ENCODE results near the gene HVCN1.

Gene HVCN1

GRCh38 chr12:110686294-110686903, 2.5 kb downstream of the HVCN1 start:
- Histone ChIP-seq H3K36me3 (ENCODE audit: insufficient read depth, low read length) (no peaks in the 10 kb centered on the region), H2AFZ (ENCODE audit: low read length, unreplicated experiment) (no peak overlapping the region), H3K27ac (ENCODE audit: low read depth, low read length) (no peak overlapping the region), H3K27me3 (ENCODE audit: insufficient read depth, low read length) (peaks cover 29% of the 10 kb centered on the region), H3K4me3 (ENCODE audit: low read depth, low read length) (no peak overlapping the region), H3K4me1 (ENCODE audit: control insufficient read depth, insufficient read depth, low read length, unreplicated experiment) (peaks cover 5% of the 10 kb centered on the region), H3K79me2 (ENCODE audit: control insufficient read depth, insufficient read depth, low read length, unreplicated experiment) (no peaks in the 10 kb centered on the region)

GRCh38 chr12:110684312-110684836, 4.5 kb downstream of the HVCN1 start:
- Histone ChIP-seq H3K27ac (ENCODE audit: low read depth, low read length) (no peak overlapping the region), H3K27me3 (ENCODE audit: insufficient read depth, low read length) (peaks cover 27% of the 10 kb centered on the region), H2AFZ (ENCODE audit: low read length, unreplicated experiment) (no peak overlapping the region), H3K79me2 (ENCODE audit: control insufficient read depth, insufficient read depth, low read length, unreplicated experiment) (no peaks in the 10 kb centered on the region), H3K36me3 (ENCODE audit: insufficient read depth, low read length) (no peaks in the 10 kb centered on the region), H3K4me1 (ENCODE audit: control insufficient read depth, insufficient read depth, low read length, unreplicated experiment) (peaks cover 5% of the 10 kb centered on the region), H3K4me3 (ENCODE audit: low read depth, low read length) (no peak overlapping the region)

GRCh38 chr12:110683888-110684287, 5.0 kb downstream of the HVCN1 start:
- Histone ChIP-seq H3K4me1 (ENCODE audit: control insufficient read depth, insufficient read depth, low read length, unreplicated experiment) (peaks cover 5% of the 10 kb centered on the region), H3K27ac (ENCODE audit: low read depth, low read length) (no peak overlapping the region), H3K79me2 (ENCODE audit: control insufficient read depth, insufficient read depth, low read length, unreplicated experiment) (no peaks in the 10 kb centered on the region)

GRCh38 chr12:110680032-110680431, 8.9 kb downstream of the HVCN1 start:
- H3K4me1 ChIP-seq (ENCODE audit: control insufficient read depth, insufficient read depth, low read length, unreplicated experiment): no peaks in the 10 kb centered on the region
- no peak overlapping the region for H3K4me3 ChIP-seq (ENCODE audit: low read depth, low read length)
- no peak overlapping the region for H3K27ac ChIP-seq (ENCODE audit: low read depth, low read length)
- no peaks in the 10 kb centered on the region for H3K36me3 ChIP-seq (ENCODE audit: insufficient read depth, low read length)
- no peaks in the 10 kb centered on the region for H3K79me2 ChIP-seq (ENCODE audit: control insufficient read depth, insufficient read depth, low read length, unreplicated experiment)
- H3K27me3 ChIP-seq (ENCODE audit: insufficient read depth, low read length): no peaks in the 10 kb centered on the region
- H2AFZ ChIP-seq (ENCODE audit: low read length, unreplicated experiment): no peak overlapping the region

More at GRCh38 chr12:110683888-110684287, 5.0 kb downstream of the HVCN1 start:
- no peak overlapping the region for H3K4me3 ChIP-seq (ENCODE audit: low read depth, low read length)
- H3K27me3 ChIP-seq (ENCODE audit: insufficient read depth, low read length): peaks cover 26% of the 10 kb centered on the region
- no peak overlapping the region for H2AFZ ChIP-seq (ENCODE audit: low read length, unreplicated experiment)
- H3K36me3 ChIP-seq (ENCODE audit: insufficient read depth, low read length): no peaks in the 10 kb centered on the region

GRCh38 chr12:110679201-110679600, 9.7 kb downstream of the HVCN1 start:
- Histone ChIP-seq H3K4me1 (ENCODE audit: control insufficient read depth, insufficient read depth, low read length, unreplicated experiment) (no peaks in the 10 kb centered on the region), H2AFZ (ENCODE audit: low read length, unreplicated experiment) (no peak overlapping the region), H3K27me3 (ENCODE audit: insufficient read depth, low read length) (no peaks in the 10 kb centered on the region), H3K27ac (ENCODE audit: low read depth, low read length) (no peak overlapping the region), H3K79me2 (ENCODE audit: control insufficient read depth, insufficient read depth, low read length, unreplicated experiment) (no peaks in the 10 kb centered on the region), H3K4me3 (ENCODE audit: low read depth, low read length) (no peak overlapping the region), H3K36me3 (ENCODE audit: insufficient read depth, low read length) (no peaks in the 10 kb centered on the region)

GRCh38 chr12:110677982-110678381, 10.9 kb downstream of the HVCN1 start:
- H3K27ac ChIP-seq (ENCODE audit: low read depth, low read length): no peak overlapping the region
- H3K4me1 ChIP-seq (ENCODE audit: control insufficient read depth, insufficient read depth, low read length, unreplicated experiment): no peaks in the 10 kb centered on the region
- H3K4me3 ChIP-seq (ENCODE audit: low read depth, low read length): no peak overlapping the region
- no peaks in the 10 kb centered on the region for H3K36me3 ChIP-seq (ENCODE audit: insufficient read depth, low read length)
- no peaks in the 10 kb centered on the region for H3K27me3 ChIP-seq (ENCODE audit: insufficient read depth, low read length)
- H3K79me2 ChIP-seq (ENCODE audit: control insufficient read depth, insufficient read depth, low read length, unreplicated experiment): no peaks in the 10 kb centered on the region
- H2AFZ ChIP-seq (ENCODE audit: low read length, unreplicated experiment): no peak overlapping the region

GRCh38 chr12:110677206-110677911, 11.6 kb downstream of the HVCN1 start:
- Histone ChIP-seq H3K79me2 (ENCODE audit: control insufficient read depth, insufficient read depth, low read length, unreplicated experiment) (no peaks in the 10 kb centered on the region), H3K4me3 (ENCODE audit: low read depth, low read length) (no peak overlapping the region), H3K36me3 (ENCODE audit: insufficient read depth, low read length) (no peaks in the 10 kb centered on the region), H3K4me1 (ENCODE audit: control insufficient read depth, insufficient read depth, low read length, unreplicated experiment) (no peaks in the 10 kb centered on the region), H3K27ac (ENCODE audit: low read depth, low read length) (no peak overlapping the region), H2AFZ (ENCODE audit: low read length, unreplicated experiment) (no peak overlapping the region), H3K27me3 (ENCODE audit: insufficient read depth, low read length) (no peaks in the 10 kb centered on the region)

- no peaks in the 10 kb centered on the region for H3K36me3 ChIP-seq (ENCODE audit: insufficient read depth, low read length)
- no peaks in the 10 kb centered on the region for H3K79me2 ChIP-seq (ENCODE audit: control insufficient read depth, insufficient read depth, low read length, unreplicated experiment)
- H3K27ac ChIP-seq (ENCODE audit: low read depth, low read length): no peak overlapping the region
- no peaks in the 10 kb centered on the region for H3K4me1 ChIP-seq (ENCODE audit: control insufficient read depth, insufficient read depth, low read length, unreplicated experiment)
- H3K4me3 ChIP-seq (ENCODE audit: low read depth, low read length): no peak overlapping the region
- H3K27me3 ChIP-seq (ENCODE audit: insufficient read depth, low read length): no peaks in the 10 kb centered on the region
- no peak overlapping the region for H2AFZ ChIP-seq (ENCODE audit: low read length, unreplicated experiment)
Observed at GRCh38 chr12:110676171-110676570, 12.7 kb downstream of the HVCN1 start.

- Histone ChIP-seq H3K36me3 (ENCODE audit: insufficient read depth, low read length) (no peaks in the 10 kb centered on the region), H3K27ac (ENCODE audit: low read depth, low read length) (no peak overlapping the region), H2AFZ (ENCODE audit: low read length, unreplicated experiment) (no peak overlapping the region), H3K79me2 (ENCODE audit: control insufficient read depth, insufficient read depth, low read length, unreplicated experiment) (no peaks in the 10 kb centered on the region), H3K4me3 (ENCODE audit: low read depth, low read length) (no peak overlapping the region), H3K4me1 (ENCODE audit: control insufficient read depth, insufficient read depth, low read length, unreplicated experiment) (no peaks in the 10 kb centered on the region), H3K27me3 (ENCODE audit: insufficient read depth, low read length) (peaks cover 3% of the 10 kb centered on the region; the same call in 1 of the 2 replicates)
Observed at GRCh38 chr12:110670161-110670701, 18.7 kb downstream of the HVCN1 start.

- no peak overlapping the region for H2AFZ ChIP-seq (ENCODE audit: low read length, unreplicated experiment)
- no peak overlapping the region for H3K27ac ChIP-seq (ENCODE audit: low read depth, low read length)
Observed at GRCh38 chr12:110669193-110669502, 19.8 kb downstream of the HVCN1 start.

More at GRCh38 chr12:110669193-110669502, 19.8 kb downstream of the HVCN1 start:
- no peaks in the 10 kb centered on the region for H3K36me3 ChIP-seq (ENCODE audit: insufficient read depth, low read length)
- no peak overlapping the region for H3K4me3 ChIP-seq (ENCODE audit: low read depth, low read length)
- peaks cover 7% of the 10 kb centered on the region; the same call in 1 of the 2 replicates for H3K27me3 ChIP-seq (ENCODE audit: insufficient read depth, low read length)
- H3K79me2 ChIP-seq (ENCODE audit: control insufficient read depth, insufficient read depth, low read length, unreplicated experiment): no peaks in the 10 kb centered on the region
- H3K4me1 ChIP-seq (ENCODE audit: control insufficient read depth, insufficient read depth, low read length, unreplicated experiment): no peaks in the 10 kb centered on the region

Measured in ACC112 (cell line).